OCI-LY1 (cell line): ENCODE measurements around the gene ARHGEF10L.

ENCODE experiments used
- CTCF ChIP-seq: fragments of 200-600 bp; sonication (generic), shearing (Covaris generic); IDR thresholded peaks from 2 replicates; pipeline ENCODE4 v1.5.1; 2017; ENCODE audit warnings: mild to moderate bottlenecking, antibody characterized with exemption, low read length, moderate library complexity, mixed read lengths
- EZH2 ChIP-seq: fragments of 200-600 bp; sonication (generic), shearing (Covaris generic); IDR thresholded peaks from 2 replicates; pipeline ENCODE4 v1.8.0; 2017; ENCODE audit warnings: borderline replicate concordance, mixed run types, mild to moderate bottlenecking, antibody characterized with exemption, low read length, moderate library complexity, mixed read lengths

GRCh38 chr1:17599291-17599953 lies 59.9 kb downstream of the ARHGEF10L start:
- TF ChIP-seq CTCF (no peak), EZH2 (no peak)
